Neural progenitor cell (in vitro differentiated cells): ENCODE results near the gene EVC2. TPM values are rescaled to one million over a fixed set of nuclear protein-coding genes. Genes with fewer than 3 reads are reported as not detected.

Experiments
- DNase-seq: peaks from one replicate; pipeline ENCODE4 v3.0.0-alpha.2; 2016; ENCODE audit warnings: low spot score
- H2AFZ ChIP-seq: fragments of 200-600 bp; sonication (generic); replicated peaks from 2 replicates; pipeline ENCODE4 v1.6.1; 2016; ENCODE audit warnings: antibody characterized with exemption
- H3F3A ChIP-seq: fragments of 200-600 bp; sonication (generic); 2 replicates; pipeline ENCODE4 v1.6.1; 2016; ENCODE audit warnings: antibody characterized with exemption, low read depth
- H3K27ac ChIP-seq: fragments of 200-600 bp; sonication (generic); 2 replicates; pipeline ENCODE4 v1.5.1; 2016; ENCODE audit warnings: mild to moderate bottlenecking
- H3K27me3 ChIP-seq: fragments of 200-600 bp; sonication (generic); 2 replicates; pipeline ENCODE4 v1.6.1; 2016; ENCODE audit warnings: mild to moderate bottlenecking, moderate library complexity
- H3K36me3 ChIP-seq: fragments of 200-600 bp; sonication (generic); 2 replicates; pipeline ENCODE4 v1.5.1; 2016
- H3K4me1 ChIP-seq: fragments of 200-600 bp; sonication (generic); 2 replicates; pipeline ENCODE4 v1.6.1; 2016; ENCODE audit warnings: mixed run types
- H3K4me2 ChIP-seq: fragments of 200-600 bp; sonication (generic); 2 replicates; pipeline ENCODE4 v1.6.1; 2016
- H3K4me3 ChIP-seq: fragments of 200-600 bp; sonication (generic); 2 replicates; pipeline ENCODE4 v1.5.1; 2016
- H3K79me2 ChIP-seq: fragments of 200-600 bp; sonication (generic); 2 replicates; pipeline ENCODE4 v1.6.1; 2016; ENCODE audit warnings: low read depth
- H3K9ac ChIP-seq: fragments of 200-600 bp; sonication (generic); 2 replicates; pipeline ENCODE4 v1.6.1; 2016
- H3K9me3 ChIP-seq: fragments of 200-600 bp; sonication (generic); 2 replicates; pipeline ENCODE4 v1.5.1; 2016; ENCODE audit warnings: low read depth
- H4K20me1 ChIP-seq: fragments of 200-600 bp; sonication (generic); 2 replicates; pipeline ENCODE4 v1.6.1; 2016; ENCODE audit warnings: low read depth
- H3K27ac Mint-ChIP-seq: 3 replicates; pipeline ENCODE4 v1.8.0; 2021; ENCODE audit warnings: mixed read lengths
- H3K27me3 Mint-ChIP-seq: 2 replicates; pipeline ENCODE4 v1.8.0; 2022; ENCODE audit warnings: low read depth, mild to moderate bottlenecking, inconsistent platforms, moderate library complexity, mixed read lengths; ENCODE audit not compliant: insufficient read depth
- H3K36me3 Mint-ChIP-seq: 3 replicates; pipeline ENCODE4 v1.8.0; 2021; ENCODE audit warnings: mixed read lengths
- H3K4me1 Mint-ChIP-seq: 3 replicates; pipeline ENCODE4 v1.8.0; 2021; ENCODE audit warnings: mixed read lengths
- H3K4me3 Mint-ChIP-seq: 3 replicates; pipeline ENCODE4 v1.8.0; 2021; ENCODE audit warnings: mild to moderate bottlenecking, moderate library complexity, mixed read lengths
- H3K9me3 Mint-ChIP-seq: 3 replicates; pipeline ENCODE4 v1.8.0; 2020; ENCODE audit warnings: mixed read lengths
- EZH2 ChIP-seq: fragments of 200-600 bp; sonication (generic); IDR thresholded peaks from 2 replicates; pipeline ENCODE4 v1.6.1; 2017; ENCODE audit warnings: antibody characterized with exemption, mild to moderate bottlenecking, moderate library complexity
- EZH2phosphoT487 ChIP-seq: fragments of 200-600 bp; sonication (generic); IDR thresholded peaks from 2 replicates; pipeline ENCODE4 v1.6.1; 2017; ENCODE audit warnings: antibody characterized with exemption
- total RNA-seq: library from RNA; depleted of rRNA; stranded (reverse); fragments of >200 nt; gene quantifications from 2 replicates; pipeline ENCODE4 v1.2.3, GENCODE V29; 2015; ENCODE audit warnings: low replicate concordance
- TF ChIP-seq, protein P1 (sequence below): fragments of 200-600 bp; sonication (generic); IDR thresholded peaks from 2 replicates; pipeline ENCODE4 v1.5.1; 2017; ENCODE audit warnings: antibody characterized with exemption, mild to moderate bottlenecking

EVC2 gene
- total RNA-seq, 1 donor from 2014 or later, result 6.1 TPM

DNA sequence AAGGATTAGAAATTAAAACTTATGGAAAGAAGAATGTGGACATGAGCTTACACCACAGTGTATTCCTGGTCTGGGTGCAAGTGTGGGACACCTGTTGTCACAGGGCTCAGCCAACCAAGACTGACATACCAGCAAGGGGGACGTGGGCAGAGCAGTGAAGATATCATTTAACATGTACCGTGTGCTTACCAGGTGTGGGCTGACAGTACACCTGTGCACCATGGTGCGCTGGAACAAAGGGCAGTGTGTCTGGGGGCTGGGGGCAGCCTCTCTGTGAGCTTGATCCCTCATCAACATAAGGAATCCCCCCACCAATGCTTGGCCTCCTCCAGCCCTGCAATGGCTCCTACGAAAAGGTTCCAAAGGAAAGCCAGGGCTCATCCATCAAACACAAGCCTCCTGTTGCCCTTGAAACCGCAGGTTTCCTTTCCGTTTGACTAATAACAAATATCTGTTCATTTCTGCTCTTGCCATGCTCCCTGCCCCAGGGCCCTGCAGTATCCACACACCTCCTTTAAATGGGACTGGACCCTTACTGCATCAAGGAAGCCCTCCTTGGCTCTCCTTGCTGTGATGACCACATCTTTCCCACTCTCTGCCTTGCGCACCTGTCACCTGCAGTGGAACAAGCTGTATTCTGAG is 16.7 kb downstream of the EVC2 start:
- Histone ChIP-seq H3K4me2 (no peak overlapping the region), H3K27ac (no peak overlapping the region), H3K79me2 (no peaks in the 10 kb centered on the region), H3K9ac (no peak overlapping the region), H3K4me3 (no peak overlapping the region), H3K9me3 (no peaks in the 10 kb centered on the region), H3K4me1 (no peaks in the 10 kb centered on the region), H4K20me1 (no peaks in the 10 kb centered on the region), H3K27me3 (no peaks in the 10 kb centered on the region), H2AFZ (no peak overlapping the region), H3K36me3 (no peaks in the 10 kb centered on the region), H3F3A (no peaks in the 10 kb centered on the region)
- TF ChIP-seq EZH2 (no peak), EZH2phosphoT487 (no peak)
- TF ChIP-seq, protein P1, sequence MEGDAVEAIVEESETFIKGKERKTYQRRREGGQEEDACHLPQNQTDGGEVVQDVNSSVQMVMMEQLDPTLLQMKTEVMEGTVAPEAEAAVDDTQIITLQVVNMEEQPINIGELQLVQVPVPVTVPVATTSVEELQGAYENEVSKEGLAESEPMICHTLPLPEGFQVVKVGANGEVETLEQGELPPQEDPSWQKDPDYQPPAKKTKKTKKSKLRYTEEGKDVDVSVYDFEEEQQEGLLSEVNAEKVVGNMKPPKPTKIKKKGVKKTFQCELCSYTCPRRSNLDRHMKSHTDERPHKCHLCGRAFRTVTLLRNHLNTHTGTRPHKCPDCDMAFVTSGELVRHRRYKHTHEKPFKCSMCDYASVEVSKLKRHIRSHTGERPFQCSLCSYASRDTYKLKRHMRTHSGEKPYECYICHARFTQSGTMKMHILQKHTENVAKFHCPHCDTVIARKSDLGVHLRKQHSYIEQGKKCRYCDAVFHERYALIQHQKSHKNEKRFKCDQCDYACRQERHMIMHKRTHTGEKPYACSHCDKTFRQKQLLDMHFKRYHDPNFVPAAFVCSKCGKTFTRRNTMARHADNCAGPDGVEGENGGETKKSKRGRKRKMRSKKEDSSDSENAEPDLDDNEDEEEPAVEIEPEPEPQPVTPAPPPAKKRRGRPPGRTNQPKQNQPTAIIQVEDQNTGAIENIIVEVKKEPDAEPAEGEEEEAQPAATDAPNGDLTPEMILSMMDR, result no peak
- H3K4me1 Mint-ChIP-seq, result peaks cover 14% of the 10 kb centered on the region
- H3K9me3 Mint-ChIP-seq, result no peaks in the 10 kb centered on the region
- H3K27me3 Mint-ChIP-seq, result peaks cover 2% of the 10 kb centered on the region
- no peak for DNase-seq
- peaks cover 2% of the 10 kb centered on the region for H3K36me3 Mint-ChIP-seq
- H3K27ac Mint-ChIP-seq, result no peak overlapping the region
- no peak overlapping the region for H3K4me3 Mint-ChIP-seq

DNA sequence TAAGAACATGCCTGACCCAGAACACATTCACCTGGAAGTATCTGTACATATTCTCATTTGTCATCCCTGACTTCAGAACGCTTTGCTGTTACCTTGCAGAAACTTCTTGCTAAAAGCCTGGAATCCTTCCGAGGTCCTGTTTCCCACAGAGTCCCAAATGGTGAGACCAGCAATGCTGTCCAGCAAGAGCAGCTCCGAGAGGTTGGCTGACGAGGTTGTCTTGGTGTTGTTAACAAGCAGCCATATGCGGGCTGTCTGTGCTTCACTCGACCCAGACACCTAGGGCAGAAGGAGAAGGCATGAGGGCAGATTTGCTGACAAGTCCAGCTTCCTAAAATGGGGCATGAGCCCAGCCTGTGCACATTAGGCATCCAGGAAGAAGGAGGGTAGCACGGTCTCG is 19.3 kb downstream of the EVC2 start:
- H3K4me3 ChIP-seq, result no peak overlapping the region
- H3K27ac ChIP-seq, result no peak overlapping the region
- Mint-ChIP-seq H3K36me3 (peaks cover 4% of the 10 kb centered on the region), H3K4me3 (no peak overlapping the region), H3K4me1 (peaks cover 14% of the 10 kb centered on the region), H3K27me3 (peaks cover 2% of the 10 kb centered on the region), H3K9me3 (peaks cover 5% of the 10 kb centered on the region), H3K27ac (no peak overlapping the region)
- no peaks in the 10 kb centered on the region for H3K27me3 ChIP-seq
- TF ChIP-seq, protein P1, result no peak
- TF ChIP-seq EZH2 (no peak), EZH2phosphoT487 (no peak)
- H3F3A ChIP-seq, result no peaks in the 10 kb centered on the region
- H3K79me2 ChIP-seq, result no peaks in the 10 kb centered on the region
- DNase-seq, result no peak
- H3K9me3 ChIP-seq, result no peaks in the 10 kb centered on the region
- no peak overlapping the region for H2AFZ ChIP-seq
- no peaks in the 10 kb centered on the region for H3K4me1 ChIP-seq
- H3K36me3 ChIP-seq, result no peaks in the 10 kb centered on the region
- H3K9ac ChIP-seq, result no peak overlapping the region
- H3K4me2 ChIP-seq, result no peak overlapping the region
- no peaks in the 10 kb centered on the region for H4K20me1 ChIP-seq

DNA sequence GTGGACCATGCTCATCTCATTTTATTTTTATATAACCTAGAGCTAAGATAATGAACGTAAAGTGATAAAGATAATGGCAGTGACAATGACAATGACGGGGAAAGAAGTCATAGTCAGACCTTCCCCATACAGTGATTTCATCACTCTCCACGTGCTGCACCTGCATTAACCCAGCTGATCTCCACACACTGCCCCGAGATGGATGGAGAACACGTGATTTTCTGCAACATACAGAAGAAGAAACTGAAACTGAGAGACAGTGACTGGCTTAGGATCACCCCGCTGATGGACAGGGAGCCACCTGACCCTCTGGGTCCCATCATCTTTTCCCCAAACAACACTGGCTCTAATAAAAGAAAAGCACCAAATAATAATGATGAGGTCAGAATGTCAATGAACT is 22.0 kb downstream of the EVC2 start:
- no peaks in the 10 kb centered on the region for H3K9me3 ChIP-seq
- no peak for DNase-seq
- H3K36me3 Mint-ChIP-seq, result peaks cover 3% of the 10 kb centered on the region
- H3K79me2 ChIP-seq, result no peaks in the 10 kb centered on the region
- no peak overlapping the region for H2AFZ ChIP-seq
- no peak overlapping the region for H3K4me3 ChIP-seq
- no peaks in the 10 kb centered on the region for H3K36me3 ChIP-seq
- TF ChIP-seq EZH2phosphoT487 (no peak), EZH2 (no peak)
- TF ChIP-seq, protein P1, result no peak
- no peak overlapping the region for H3K4me2 ChIP-seq
- peaks cover 5% of the 10 kb centered on the region for H3K9me3 Mint-ChIP-seq
- no peaks in the 10 kb centered on the region for H3K4me1 ChIP-seq
- no peaks in the 10 kb centered on the region for H3K27me3 ChIP-seq
- H3K27ac ChIP-seq, result no peak overlapping the region
- no peak overlapping the region for H3K4me3 Mint-ChIP-seq
- H3K27ac Mint-ChIP-seq, result no peak overlapping the region
- no peaks in the 10 kb centered on the region for H3F3A ChIP-seq
- no peaks in the 10 kb centered on the region for H4K20me1 ChIP-seq
- peaks cover 21% of the 10 kb centered on the region for H3K4me1 Mint-ChIP-seq
- H3K27me3 Mint-ChIP-seq, result peaks cover 2% of the 10 kb centered on the region
- H3K9ac ChIP-seq, result no peak overlapping the region
